ENCODE results near the gene COG1.

DNA sequence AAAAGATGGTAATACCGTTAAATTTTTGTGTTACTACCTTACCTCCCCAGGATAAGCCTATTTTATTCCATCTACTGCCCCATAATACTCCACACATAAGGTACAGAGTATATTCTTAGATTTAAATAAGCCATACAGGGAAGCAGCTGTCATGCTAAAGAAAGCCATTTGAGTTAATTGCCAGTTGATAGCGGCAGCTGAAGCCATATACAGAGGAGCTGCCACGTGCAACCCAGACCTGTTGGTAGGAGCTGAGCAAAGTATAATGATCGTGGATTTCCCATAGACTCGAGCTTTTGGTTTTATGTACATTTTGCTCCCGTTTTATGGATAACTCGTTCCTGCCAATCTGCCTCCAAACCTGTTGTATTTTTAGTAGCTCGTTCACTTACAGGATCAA lies 56.8 kb downstream of the COG1 start:
- TF ChIP-seq, protein P1, sequence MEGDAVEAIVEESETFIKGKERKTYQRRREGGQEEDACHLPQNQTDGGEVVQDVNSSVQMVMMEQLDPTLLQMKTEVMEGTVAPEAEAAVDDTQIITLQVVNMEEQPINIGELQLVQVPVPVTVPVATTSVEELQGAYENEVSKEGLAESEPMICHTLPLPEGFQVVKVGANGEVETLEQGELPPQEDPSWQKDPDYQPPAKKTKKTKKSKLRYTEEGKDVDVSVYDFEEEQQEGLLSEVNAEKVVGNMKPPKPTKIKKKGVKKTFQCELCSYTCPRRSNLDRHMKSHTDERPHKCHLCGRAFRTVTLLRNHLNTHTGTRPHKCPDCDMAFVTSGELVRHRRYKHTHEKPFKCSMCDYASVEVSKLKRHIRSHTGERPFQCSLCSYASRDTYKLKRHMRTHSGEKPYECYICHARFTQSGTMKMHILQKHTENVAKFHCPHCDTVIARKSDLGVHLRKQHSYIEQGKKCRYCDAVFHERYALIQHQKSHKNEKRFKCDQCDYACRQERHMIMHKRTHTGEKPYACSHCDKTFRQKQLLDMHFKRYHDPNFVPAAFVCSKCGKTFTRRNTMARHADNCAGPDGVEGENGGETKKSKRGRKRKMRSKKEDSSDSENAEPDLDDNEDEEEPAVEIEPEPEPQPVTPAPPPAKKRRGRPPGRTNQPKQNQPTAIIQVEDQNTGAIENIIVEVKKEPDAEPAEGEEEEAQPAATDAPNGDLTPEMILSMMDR (IDR thresholded peaks at IDR 0.05): no peak
- TF ChIP-seq, protein P2, sequence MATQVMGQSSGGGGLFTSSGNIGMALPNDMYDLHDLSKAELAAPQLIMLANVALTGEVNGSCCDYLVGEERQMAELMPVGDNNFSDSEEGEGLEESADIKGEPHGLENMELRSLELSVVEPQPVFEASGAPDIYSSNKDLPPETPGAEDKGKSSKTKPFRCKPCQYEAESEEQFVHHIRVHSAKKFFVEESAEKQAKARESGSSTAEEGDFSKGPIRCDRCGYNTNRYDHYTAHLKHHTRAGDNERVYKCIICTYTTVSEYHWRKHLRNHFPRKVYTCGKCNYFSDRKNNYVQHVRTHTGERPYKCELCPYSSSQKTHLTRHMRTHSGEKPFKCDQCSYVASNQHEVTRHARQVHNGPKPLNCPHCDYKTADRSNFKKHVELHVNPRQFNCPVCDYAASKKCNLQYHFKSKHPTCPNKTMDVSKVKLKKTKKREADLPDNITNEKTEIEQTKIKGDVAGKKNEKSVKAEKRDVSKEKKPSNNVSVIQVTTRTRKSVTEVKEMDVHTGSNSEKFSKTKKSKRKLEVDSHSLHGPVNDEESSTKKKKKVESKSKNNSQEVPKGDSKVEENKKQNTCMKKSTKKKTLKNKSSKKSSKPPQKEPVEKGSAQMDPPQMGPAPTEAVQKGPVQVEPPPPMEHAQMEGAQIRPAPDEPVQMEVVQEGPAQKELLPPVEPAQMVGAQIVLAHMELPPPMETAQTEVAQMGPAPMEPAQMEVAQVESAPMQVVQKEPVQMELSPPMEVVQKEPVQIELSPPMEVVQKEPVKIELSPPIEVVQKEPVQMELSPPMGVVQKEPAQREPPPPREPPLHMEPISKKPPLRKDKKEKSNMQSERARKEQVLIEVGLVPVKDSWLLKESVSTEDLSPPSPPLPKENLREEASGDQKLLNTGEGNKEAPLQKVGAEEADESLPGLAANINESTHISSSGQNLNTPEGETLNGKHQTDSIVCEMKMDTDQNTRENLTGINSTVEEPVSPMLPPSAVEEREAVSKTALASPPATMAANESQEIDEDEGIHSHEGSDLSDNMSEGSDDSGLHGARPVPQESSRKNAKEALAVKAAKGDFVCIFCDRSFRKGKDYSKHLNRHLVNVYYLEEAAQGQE (IDR thresholded peaks at IDR 0.05; ENCODE audit: insufficient read depth in 1 of 2, low read depth in 2 of 2, low read length in 1 of 2): no peak
- TF ChIP-seq POLR2AphosphoS5 (IDR thresholded peaks at IDR 0.05; ENCODE audit: low read depth, low read length) (no peak), SIN3A (IDR thresholded peaks at IDR 0.05; ENCODE audit: borderline replicate concordance, insufficient read depth, low read depth, low read length) (no peak)

Measured in Panc1 (cell line).